ENCODE measurements around the gene CDK9. TPM values are rescaled to one million over a fixed set of nuclear protein-coding genes. Genes with fewer than 3 reads are reported as not detected.

Gene CDK9
- total and polyA plus RNA-seq, 10 of the 15 experiments (the other 5 are each of a cell fraction or from before 2014, with no cell fraction given), result 7.3 to 92.6 (median 51.6) TPM

DNA sequence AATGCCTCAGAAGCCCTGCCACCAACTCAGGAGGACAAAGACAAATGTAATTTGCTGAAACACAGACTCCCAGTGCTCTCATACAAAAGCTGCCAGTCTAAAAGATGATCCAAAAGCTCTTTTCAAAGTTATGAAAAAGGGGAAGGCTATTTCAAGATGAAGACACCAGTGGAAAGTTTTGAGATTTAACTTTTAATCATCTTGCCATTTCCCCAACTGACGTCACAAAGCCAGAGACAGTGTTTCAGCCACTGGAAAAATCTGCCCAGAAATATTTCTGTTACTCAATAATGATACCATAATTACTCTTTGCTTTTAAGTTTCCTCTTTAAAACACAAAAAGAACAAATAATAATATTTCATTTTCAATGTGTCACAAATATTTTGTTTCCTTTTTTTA is 47.7 kb downstream of the CDK9 start (continued):
- TF ChIP-seq, protein P1, sequence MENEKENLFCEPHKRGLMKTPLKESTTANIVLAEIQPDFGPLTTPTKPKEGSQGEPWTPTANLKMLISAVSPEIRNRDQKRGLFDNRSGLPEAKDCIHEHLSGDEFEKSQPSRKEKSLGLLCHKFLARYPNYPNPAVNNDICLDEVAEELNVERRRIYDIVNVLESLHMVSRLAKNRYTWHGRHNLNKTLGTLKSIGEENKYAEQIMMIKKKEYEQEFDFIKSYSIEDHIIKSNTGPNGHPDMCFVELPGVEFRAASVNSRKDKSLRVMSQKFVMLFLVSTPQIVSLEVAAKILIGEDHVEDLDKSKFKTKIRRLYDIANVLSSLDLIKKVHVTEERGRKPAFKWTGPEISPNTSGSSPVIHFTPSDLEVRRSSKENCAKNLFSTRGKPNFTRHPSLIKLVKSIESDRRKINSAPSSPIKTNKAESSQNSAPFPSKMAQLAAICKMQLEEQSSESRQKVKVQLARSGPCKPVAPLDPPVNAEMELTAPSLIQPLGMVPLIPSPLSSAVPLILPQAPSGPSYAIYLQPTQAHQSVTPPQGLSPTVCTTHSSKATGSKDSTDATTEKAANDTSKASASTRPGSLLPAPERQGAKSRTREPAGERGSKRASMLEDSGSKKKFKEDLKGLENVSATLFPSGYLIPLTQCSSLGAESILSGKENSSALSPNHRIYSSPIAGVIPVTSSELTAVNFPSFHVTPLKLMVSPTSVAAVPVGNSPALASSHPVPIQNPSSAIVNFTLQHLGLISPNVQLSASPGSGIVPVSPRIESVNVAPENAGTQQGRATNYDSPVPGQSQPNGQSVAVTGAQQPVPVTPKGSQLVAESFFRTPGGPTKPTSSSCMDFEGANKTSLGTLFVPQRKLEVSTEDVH (IDR thresholded peaks at IDR 0.05; ENCODE audit: low read depth, partially characterized antibody), result no peak
- TF ChIP-seq, protein P2, sequence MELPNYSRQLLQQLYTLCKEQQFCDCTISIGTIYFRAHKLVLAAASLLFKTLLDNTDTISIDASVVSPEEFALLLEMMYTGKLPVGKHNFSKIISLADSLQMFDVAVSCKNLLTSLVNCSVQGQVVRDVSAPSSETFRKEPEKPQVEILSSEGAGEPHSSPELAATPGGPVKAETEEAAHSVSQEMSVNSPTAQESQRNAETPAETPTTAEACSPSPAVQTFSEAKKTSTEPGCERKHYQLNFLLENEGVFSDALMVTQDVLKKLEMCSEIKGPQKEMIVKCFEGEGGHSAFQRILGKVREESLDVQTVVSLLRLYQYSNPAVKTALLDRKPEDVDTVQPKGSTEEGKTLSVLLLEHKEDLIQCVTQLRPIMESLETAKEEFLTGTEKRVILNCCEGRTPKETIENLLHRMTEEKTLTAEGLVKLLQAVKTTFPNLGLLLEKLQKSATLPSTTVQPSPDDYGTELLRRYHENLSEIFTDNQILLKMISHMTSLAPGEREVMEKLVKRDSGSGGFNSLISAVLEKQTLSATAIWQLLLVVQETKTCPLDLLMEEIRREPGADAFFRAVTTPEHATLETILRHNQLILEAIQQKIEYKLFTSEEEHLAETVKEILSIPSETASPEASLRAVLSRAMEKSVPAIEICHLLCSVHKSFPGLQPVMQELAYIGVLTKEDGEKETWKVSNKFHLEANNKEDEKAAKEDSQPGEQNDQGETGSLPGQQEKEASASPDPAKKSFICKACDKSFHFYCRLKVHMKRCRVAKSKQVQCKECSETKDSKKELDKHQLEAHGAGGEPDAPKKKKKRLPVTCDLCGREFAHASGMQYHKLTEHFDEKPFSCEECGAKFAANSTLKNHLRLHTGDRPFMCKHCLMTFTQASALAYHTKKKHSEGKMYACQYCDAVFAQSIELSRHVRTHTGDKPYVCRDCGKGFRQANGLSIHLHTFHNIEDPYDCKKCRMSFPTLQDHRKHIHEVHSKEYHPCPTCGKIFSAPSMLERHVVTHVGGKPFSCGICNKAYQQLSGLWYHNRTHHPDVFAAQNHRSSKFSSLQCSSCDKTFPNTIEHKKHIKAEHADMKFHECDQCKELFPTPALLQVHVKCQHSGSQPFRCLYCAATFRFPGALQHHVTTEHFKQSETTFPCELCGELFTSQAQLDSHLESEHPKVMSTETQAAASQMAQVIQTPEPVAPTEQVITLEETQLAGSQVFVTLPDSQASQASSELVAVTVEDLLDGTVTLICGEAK (IDR thresholded peaks at IDR 0.05; ENCODE audit: borderline replicate concordance), result no peak

DNA sequence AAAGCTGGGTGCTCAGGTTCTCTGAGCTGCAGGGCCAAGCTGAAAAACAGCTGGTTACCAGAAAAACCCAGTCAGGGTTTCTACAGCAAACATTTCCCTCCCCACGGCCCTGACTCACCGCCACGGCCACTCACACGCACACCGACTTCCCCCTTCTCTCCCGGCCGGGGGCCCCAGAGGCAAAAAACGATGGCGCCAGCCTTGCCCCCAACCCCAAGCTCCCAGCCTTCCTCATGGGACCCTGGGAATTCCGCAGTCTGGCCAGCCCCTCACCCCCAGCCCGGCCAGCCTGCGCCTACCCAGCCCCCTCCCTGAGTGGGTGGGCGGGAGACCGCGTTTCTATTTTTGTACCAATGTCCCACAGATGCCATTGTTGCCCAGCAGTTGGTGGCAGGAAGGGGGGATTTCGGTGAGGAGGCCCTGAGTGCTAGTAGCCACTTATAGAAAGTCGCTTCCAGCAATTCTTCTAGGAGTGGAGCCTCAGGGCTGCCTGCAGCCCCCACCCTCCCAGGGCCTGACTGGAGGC is 50.2 kb downstream of the CDK9 start:
- Histone ChIP-seq H3K4me1 (ENCODE audit: control insufficient read depth, insufficient read depth, low read length) (no peaks in the 10 kb centered on the region; the same call in 1 of the 2 replicates), H3K4me2 (ENCODE audit: control insufficient read depth, insufficient read depth) (no peak overlapping the region), H3K79me2 (ENCODE audit: control insufficient read depth, insufficient read depth, low read length) (no peaks in the 10 kb centered on the region), H3K4me3 (no peak overlapping the region), H3K36me3 (ENCODE audit: control insufficient read depth in 2 of 2, insufficient read depth in 2 of 2, low read length in 1 of 2) (no peaks in the 10 kb centered on the region), H3K9ac (ENCODE audit: control insufficient read depth, insufficient read depth, low read length) (no peak overlapping the region), H4K20me1 (ENCODE audit: control insufficient read depth, insufficient read depth) (no peaks in the 10 kb centered on the region), H2AFZ (ENCODE audit: control insufficient read depth, low read depth, low read length) (no peak overlapping the region), H3K27me3 (replicated peaks in 1 of 2; ENCODE audit: control insufficient read depth in 2 of 2, insufficient read depth in 2 of 2, low read length in 1 of 2) (no peaks in the 10 kb centered on the region; a peak in 1 of 4 replicates), H3K27ac (ENCODE audit: control insufficient read depth, insufficient read depth) (no peak overlapping the region), H3K9me3 (replicated peaks; ENCODE audit: control insufficient read depth, insufficient read depth, low read length) (no peaks in the 10 kb centered on the region)
- DNase-seq (ENCODE audit: low read depth, low spot score), result no peak
- FAIRE-seq, result no peak
- CTCF ChIA-PET, result no interaction called here
- no TSS peak for BruUV-seq (replicated peaks)
- 4% methylated on average over 16 of the region's 17 CpGs for WGBS (ENCODE audit: insufficient coverage, insufficient replicate concordance, low lambda C conversion rate, missing lambda C conversion rate)
- no peak for ATAC-seq
- POLR2A ChIA-PET, result no interaction called here
- in situ Hi-C loops (cut with MboI), result no loop called here
- RAD21 ChIA-PET (ENCODE audit: unreplicated experiment), result no interaction called here
- TF ChIP-seq ZBED1 (IDR thresholded peaks at IDR 0.05; ENCODE audit: borderline replicate concordance) (no peak), IKZF1 (conservative IDR thresholded peaks at IDR 0.05) (no peak), LARP7 (IDR thresholded peaks at IDR 0.05) (no peak), CBX3 (IDR thresholded peaks at IDR 0.05; ENCODE audit: borderline replicate concordance, low read depth) (no peak), GABPA (IDR thresholded peaks at IDR 0.05; ENCODE audit: low read depth) (no peak), POU2F2 (IDR thresholded peaks at IDR 0.05; ENCODE audit: borderline replicate concordance, low read depth, low read length) (no peak), SRF (IDR thresholded peaks at IDR 0.05; ENCODE audit: low read depth in 2 of 2, low read length in 2 of 2) (no peak)
- TF ChIP-seq, protein P3, sequence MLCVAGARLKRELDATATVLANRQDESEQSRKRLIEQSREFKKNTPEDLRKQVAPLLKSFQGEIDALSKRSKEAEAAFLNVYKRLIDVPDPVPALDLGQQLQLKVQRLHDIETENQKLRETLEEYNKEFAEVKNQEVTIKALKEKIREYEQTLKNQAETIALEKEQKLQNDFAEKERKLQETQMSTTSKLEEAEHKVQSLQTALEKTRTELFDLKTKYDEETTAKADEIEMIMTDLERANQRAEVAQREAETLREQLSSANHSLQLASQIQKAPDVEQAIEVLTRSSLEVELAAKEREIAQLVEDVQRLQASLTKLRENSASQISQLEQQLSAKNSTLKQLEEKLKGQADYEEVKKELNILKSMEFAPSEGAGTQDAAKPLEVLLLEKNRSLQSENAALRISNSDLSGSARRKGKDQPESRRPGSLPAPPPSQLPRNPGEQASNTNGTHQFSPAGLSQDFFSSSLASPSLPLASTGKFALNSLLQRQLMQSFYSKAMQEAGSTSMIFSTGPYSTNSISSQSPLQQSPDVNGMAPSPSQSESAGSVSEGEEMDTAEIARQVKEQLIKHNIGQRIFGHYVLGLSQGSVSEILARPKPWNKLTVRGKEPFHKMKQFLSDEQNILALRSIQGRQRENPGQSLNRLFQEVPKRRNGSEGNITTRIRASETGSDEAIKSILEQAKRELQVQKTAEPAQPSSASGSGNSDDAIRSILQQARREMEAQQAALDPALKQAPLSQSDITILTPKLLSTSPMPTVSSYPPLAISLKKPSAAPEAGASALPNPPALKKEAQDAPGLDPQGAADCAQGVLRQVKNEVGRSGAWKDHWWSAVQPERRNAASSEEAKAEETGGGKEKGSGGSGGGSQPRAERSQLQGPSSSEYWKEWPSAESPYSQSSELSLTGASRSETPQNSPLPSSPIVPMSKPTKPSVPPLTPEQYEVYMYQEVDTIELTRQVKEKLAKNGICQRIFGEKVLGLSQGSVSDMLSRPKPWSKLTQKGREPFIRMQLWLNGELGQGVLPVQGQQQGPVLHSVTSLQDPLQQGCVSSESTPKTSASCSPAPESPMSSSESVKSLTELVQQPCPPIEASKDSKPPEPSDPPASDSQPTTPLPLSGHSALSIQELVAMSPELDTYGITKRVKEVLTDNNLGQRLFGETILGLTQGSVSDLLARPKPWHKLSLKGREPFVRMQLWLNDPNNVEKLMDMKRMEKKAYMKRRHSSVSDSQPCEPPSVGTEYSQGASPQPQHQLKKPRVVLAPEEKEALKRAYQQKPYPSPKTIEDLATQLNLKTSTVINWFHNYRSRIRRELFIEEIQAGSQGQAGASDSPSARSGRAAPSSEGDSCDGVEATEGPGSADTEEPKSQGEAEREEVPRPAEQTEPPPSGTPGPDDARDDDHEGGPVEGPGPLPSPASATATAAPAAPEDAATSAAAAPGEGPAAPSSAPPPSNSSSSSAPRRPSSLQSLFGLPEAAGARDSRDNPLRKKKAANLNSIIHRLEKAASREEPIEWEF (IDR thresholded peaks at IDR 0.05; ENCODE audit: insufficient replicate concordance, low read depth, low read length), result no peak
- intact Hi-C loops (cut with micrococcal nuclease; ENCODE audit: unreplicated experiment), result no loop called here
- SMC1A ChIA-PET (ENCODE audit: uncharacterized antibody, unreplicated experiment), result interaction anchor here (0.6 kb wide), 1 partner anchor 381 kb away, joined by 3 read pairs; no protein-coding TSS in a partner anchor
